ENCODE measurements around the gene TUBA4A. TPM values are rescaled to one million over a fixed set of nuclear protein-coding genes. Genes with fewer than 3 reads are reported as not detected.

TUBA4A gene
- total RNA-seq, 1 donor from 2014 or later = 18.0 TPM

- FAIRE-seq (no peak), DNase-seq (ENCODE audit: low read depth) (peak; percentile 91)
- Histone ChIP-seq H3K36me3 (ENCODE audit: insufficient read depth, low read length) (peaks cover 2% of the 10 kb centered on the region), H3K9ac (ENCODE audit: low read length) (no peak overlapping the region), H3K27ac (ENCODE audit: low read depth, low read length) (peak overlapping the region; percentile 17), H4K20me1 (ENCODE audit: insufficient read depth, low read length) (no peaks in the 10 kb centered on the region), H2AFZ (ENCODE audit: low read depth, low read length) (peak overlapping the region; percentile 29), H3K4me2 (ENCODE audit: low read length) (peak overlapping the region; percentile 64), H3K4me3 (ENCODE audit: insufficient read depth, low read depth, low read length) (no peak overlapping the region), H3K9me3 (ENCODE audit: insufficient read depth, low read depth, low read length) (no peaks in the 10 kb centered on the region), H3K79me2 (ENCODE audit: insufficient read depth, low read length) (no peaks in the 10 kb centered on the region), H3K4me1 (ENCODE audit: insufficient read depth, low read length) (peaks cover 25% of the 10 kb centered on the region), H3K27me3 (ENCODE audit: insufficient read depth, low read length) (no peaks in the 10 kb centered on the region)
- TF ChIP-seq CTCF (IDR thresholded peaks at IDR 0.05; ENCODE audit: insufficient read depth, low read depth, low read length) (no peak), EZH2 (IDR thresholded peaks at IDR 0.05; ENCODE audit: insufficient read depth, low read length) (no peak)
- peaks cover 2% of the 10 kb centered on the region for H3K27me3 Mint-ChIP-seq (ENCODE audit: low read depth, unreplicated experiment)
- H3K27ac Mint-ChIP-seq (ENCODE audit: unreplicated experiment) = no peak overlapping the region
- no peaks in the 10 kb centered on the region for H3K9me3 Mint-ChIP-seq (ENCODE audit: unreplicated experiment)
- H3K4me1 Mint-ChIP-seq (ENCODE audit: low read depth, unreplicated experiment) = peaks cover 15% of the 10 kb centered on the region
- peaks cover 13% of the 10 kb centered on the region for H3K36me3 Mint-ChIP-seq (ENCODE audit: low read depth, unreplicated experiment)
- H3K4me3 Mint-ChIP-seq (ENCODE audit: unreplicated experiment) = no peak overlapping the region
Measured at GRCh38 chr2:219289537-219290361, 36.0 kb upstream of the TUBA4A start.

GRCh38 chr2:219289195-219289536 lies 35.4 kb upstream of the TUBA4A start:
- Histone ChIP-seq H3K36me3 (ENCODE audit: insufficient read depth, low read length) (peaks cover 2% of the 10 kb centered on the region), H3K4me1 (ENCODE audit: insufficient read depth, low read length) (peaks cover 21% of the 10 kb centered on the region), H3K4me3 (ENCODE audit: insufficient read depth, low read depth, low read length) (no peak overlapping the region), H3K9ac (ENCODE audit: low read length) (no peak overlapping the region), H3K79me2 (ENCODE audit: insufficient read depth, low read length) (no peaks in the 10 kb centered on the region), H3K9me3 (ENCODE audit: insufficient read depth, low read depth, low read length) (no peaks in the 10 kb centered on the region), H2AFZ (ENCODE audit: low read depth, low read length) (no peak overlapping the region), H3K4me2 (ENCODE audit: low read length) (peak overlapping the region; percentile 64), H3K27me3 (ENCODE audit: insufficient read depth, low read length) (no peaks in the 10 kb centered on the region), H4K20me1 (ENCODE audit: insufficient read depth, low read length) (no peaks in the 10 kb centered on the region), H3K27ac (ENCODE audit: low read depth, low read length) (peak overlapping the region; percentile 17)
- TF ChIP-seq CTCF (IDR thresholded peaks at IDR 0.05; ENCODE audit: insufficient read depth, low read depth, low read length) (no peak), EZH2 (IDR thresholded peaks at IDR 0.05; ENCODE audit: insufficient read depth, low read length) (no peak)
- H3K36me3 Mint-ChIP-seq (ENCODE audit: low read depth, unreplicated experiment) = peaks cover 13% of the 10 kb centered on the region
- DNase-seq (ENCODE audit: low read depth) (no peak), FAIRE-seq (no peak)
- H3K4me1 Mint-ChIP-seq (ENCODE audit: low read depth, unreplicated experiment) = peaks cover 15% of the 10 kb centered on the region
- no peak overlapping the region for H3K27ac Mint-ChIP-seq (ENCODE audit: unreplicated experiment)
- no peak overlapping the region for H3K4me3 Mint-ChIP-seq (ENCODE audit: unreplicated experiment)
- peaks cover 2% of the 10 kb centered on the region for H3K27me3 Mint-ChIP-seq (ENCODE audit: low read depth, unreplicated experiment)
- H3K9me3 Mint-ChIP-seq (ENCODE audit: unreplicated experiment) = no peaks in the 10 kb centered on the region

Data from astrocyte (in vitro differentiated cells and primary cell).